Lower leg skin (tissue), 3 donors: Measurements from ENCODE around the gene GPC5.

Experiments
- POLR2A ChIP-seq, 2 donors: fragments of 450-650 bp; IDR thresholded peaks; one replicate each; pipeline ENCODE4 v1.6.1; 2016 to 2017; ENCODE audit warnings: antibody characterized with exemption in 2 of 2, mild to moderate bottlenecking in 1 of 2, moderate library complexity in 1 of 2
- TF ChIP-seq, protein P1 (sequence below), 3 donors: fragments of 450-650 bp; IDR thresholded peaks; one replicate each; pipeline ENCODE4 v1.5.1; 2016; ENCODE audit warnings: antibody characterized with exemption in 3 of 3, mild to moderate bottlenecking in 3 of 3, moderate library complexity in 2 of 3

DNA sequence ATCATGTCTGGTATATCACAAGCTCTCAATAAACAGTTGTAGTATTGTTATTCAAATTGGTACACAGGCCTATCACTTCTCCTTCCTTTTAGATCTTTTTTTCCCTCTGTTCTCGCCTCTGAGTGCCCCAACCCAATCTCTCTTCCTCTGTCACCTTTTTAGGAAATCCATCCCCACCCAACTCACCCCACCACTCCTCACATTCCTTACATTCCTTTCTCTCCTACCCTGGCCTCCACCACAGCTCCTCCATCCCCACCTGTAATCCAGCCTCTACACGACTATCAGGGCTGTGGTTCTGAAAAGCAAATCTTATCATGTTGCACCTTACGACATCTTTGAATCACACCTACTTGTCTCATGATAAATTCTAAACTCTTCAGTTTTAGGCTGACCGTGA lies 1282.8 kb downstream of the GPC5 start:
- TF ChIP-seq POLR2A (IDR thresholded peaks at IDR 0.05) = no peak
- TF ChIP-seq, protein P1, sequence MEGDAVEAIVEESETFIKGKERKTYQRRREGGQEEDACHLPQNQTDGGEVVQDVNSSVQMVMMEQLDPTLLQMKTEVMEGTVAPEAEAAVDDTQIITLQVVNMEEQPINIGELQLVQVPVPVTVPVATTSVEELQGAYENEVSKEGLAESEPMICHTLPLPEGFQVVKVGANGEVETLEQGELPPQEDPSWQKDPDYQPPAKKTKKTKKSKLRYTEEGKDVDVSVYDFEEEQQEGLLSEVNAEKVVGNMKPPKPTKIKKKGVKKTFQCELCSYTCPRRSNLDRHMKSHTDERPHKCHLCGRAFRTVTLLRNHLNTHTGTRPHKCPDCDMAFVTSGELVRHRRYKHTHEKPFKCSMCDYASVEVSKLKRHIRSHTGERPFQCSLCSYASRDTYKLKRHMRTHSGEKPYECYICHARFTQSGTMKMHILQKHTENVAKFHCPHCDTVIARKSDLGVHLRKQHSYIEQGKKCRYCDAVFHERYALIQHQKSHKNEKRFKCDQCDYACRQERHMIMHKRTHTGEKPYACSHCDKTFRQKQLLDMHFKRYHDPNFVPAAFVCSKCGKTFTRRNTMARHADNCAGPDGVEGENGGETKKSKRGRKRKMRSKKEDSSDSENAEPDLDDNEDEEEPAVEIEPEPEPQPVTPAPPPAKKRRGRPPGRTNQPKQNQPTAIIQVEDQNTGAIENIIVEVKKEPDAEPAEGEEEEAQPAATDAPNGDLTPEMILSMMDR (IDR thresholded peaks at IDR 0.05) = no peak
